PC-9 (cell line): ENCODE results near the gene UBA7.

ENCODE experiments used
- CTCF ChIP-seq: fragments of 200-600 bp; sonication (generic); conservative IDR thresholded peaks from 2 replicates; pipeline ENCODE4 v1.6.1; 2017; ENCODE audit warnings: mixed run types, antibody characterized with exemption, mild to moderate bottlenecking, moderate library complexity
- EZH2 ChIP-seq: fragments of 200-600 bp; sonication (generic); IDR thresholded peaks from 2 replicates; pipeline ENCODE4 v1.8.0; 2017; ENCODE audit warnings: antibody characterized with exemption, low read depth

- no peak for TF ChIP-seq CTCF
- TF ChIP-seq EZH2: no peak
These were observed 56.6 kb downstream of the UBA7 start for GRCh38 chr3:49757197-49757596.
